HepG2 (cell line): ENCODE data around the gene MEF2A. TPM values are rescaled to one million over a fixed set of nuclear protein-coding genes. Genes with fewer than 3 reads are reported as not detected.

ENCODE experiments used
- FOXA1 ChIP-seq, 2 experiments: fragments of 450-650 bp in 1 of 2; sonication (generic) in 1 of 2; formaldehyde crosslinking in 1 of 2; IDR thresholded peaks; 2 replicates each; pipeline versions ENCODE4 v1.4.0 to v1.6.1; 2016 to 2020; ENCODE audit warnings: missing genetic modification reagents in 1 of 2
- GATAD2A ChIP-seq: IDR thresholded peaks from 2 replicates; pipeline ENCODE4 v1.6.1; 2016
- RXRB ChIP-seq: IDR thresholded peaks from 2 replicates; pipeline ENCODE4 v1.6.1; 2016; ENCODE audit warnings: borderline replicate concordance, missing genetic modification reagents, missing compliant biosample characterization
- SOX13 ChIP-seq, 3 experiments: fragments of 450-650 bp in 1 of 3; sonication (generic) in 1 of 3; formaldehyde crosslinking in 1 of 3; IDR thresholded peaks in 2 of 3; conservative IDR thresholded peaks in 1 of 3; 2 replicates each; pipeline versions ENCODE4 v1.5.0 to v1.6.1; 2016 to 2020; ENCODE audit warnings: antibody characterized with exemption in 1 of 3, mild to moderate bottlenecking in 1 of 3, missing compliant biosample characterization in 1 of 3, missing genetic modification reagents in 1 of 3, moderate library complexity in 1 of 3
- SOX6 ChIP-seq, 2 experiments: fragments of 450-650 bp in 1 of 2; sonication (generic) in 1 of 2; formaldehyde crosslinking in 1 of 2; IDR thresholded peaks; 2 replicates each; pipeline versions ENCODE4 v1.4.0 to v1.6.1; 2017 to 2020; ENCODE audit warnings: antibody characterized with exemption in 1 of 2, mild to moderate bottlenecking in 1 of 2, missing genetic modification reagents in 1 of 2
- ZNF17 ChIP-seq: sonication (generic); formaldehyde crosslinking; IDR thresholded peaks from 2 replicates; pipeline ENCODE4 v1.5.0; 2020; ENCODE audit warnings: mild to moderate bottlenecking, missing genetic modification reagents
- ZNF619 ChIP-seq: sonication (generic); formaldehyde crosslinking; IDR thresholded peaks from 2 replicates; pipeline ENCODE4 v1.4.0; 2020; ENCODE audit warnings: mild to moderate bottlenecking, missing genetic modification reagents
- ZNF660 ChIP-seq: sonication (generic); formaldehyde crosslinking; IDR thresholded peaks from 2 replicates; pipeline ENCODE4 v1.5.1; 2020; ENCODE audit warnings: mild to moderate bottlenecking, low read depth, missing genetic modification reagents, borderline replicate concordance
- polyA plus RNA-seq, 8 experiments: library from polyadenylated mRNA; depleted of rRNA in 3 of 8; stranded (reverse) in 7 of 8; unstranded in 1 of 8; fragments of >200 nt; fragmentation: Illumina TruSeq in 4 of 8; extraction: Trizol in 4 of 8; gene quantifications; 2 replicates each; pipeline versions ENCODE4 v1.2.1 to v1.2.3, GENCODE V29; 2011 to 2016; ENCODE audit warnings: low read depth in 4 of 8, missing spikeins in 1 of 8, mixed read lengths in 1 of 8; ENCODE audit not compliant: insufficient read depth in 1 of 8
- total RNA-seq, 5 experiments: library from RNA; depleted of rRNA; stranded (reverse); fragments of >200 nt; fragmentation: Illumina TruSeq; extraction: Trizol; gene quantifications; 2 replicates each; pipeline ENCODE4 v1.2.3, GENCODE V29; 2016; ENCODE audit warnings: low read depth in 1 of 5
- TF ChIP-seq, protein P1 (sequence below): IDR thresholded peaks from 2 replicates; pipeline ENCODE4 v1.4.0; 2020; ENCODE audit warnings: mild to moderate bottlenecking, missing genetic modification reagents
- TF ChIP-seq, protein P2 (sequence below), 2 experiments: sonication (generic) in 1 of 2; formaldehyde crosslinking in 1 of 2; IDR thresholded peaks; 2 replicates each; pipeline versions ENCODE4 v1.4.0 to v1.6.1; 2016 to 2020; ENCODE audit warnings: borderline replicate concordance in 1 of 2, low read depth in 1 of 2, mild to moderate bottlenecking in 1 of 2, missing genetic modification reagents in 1 of 2
- TF ChIP-seq, protein P3 (sequence below): IDR thresholded peaks from 2 replicates; pipeline ENCODE4 v1.6.1; 2016; ENCODE audit warnings: low read depth
- TF ChIP-seq, protein P4 (sequence below): sonication (generic); formaldehyde crosslinking; IDR thresholded peaks from 2 replicates; pipeline ENCODE4 v1.4.0; 2020; ENCODE audit warnings: missing genetic modification reagents
- TF ChIP-seq, protein P5 (sequence below): IDR thresholded peaks from 2 replicates; pipeline ENCODE4 v1.6.1; 2012; ENCODE audit warnings: low read depth, low read length, improper control_type of control experiment

The MEF2A gene
- total and polyA plus RNA-seq, 2 of the 13 experiments (the other 11 are each of a cell fraction or from before 2014, with no cell fraction given), result 15.2 to 24.4 TPM

DNA sequence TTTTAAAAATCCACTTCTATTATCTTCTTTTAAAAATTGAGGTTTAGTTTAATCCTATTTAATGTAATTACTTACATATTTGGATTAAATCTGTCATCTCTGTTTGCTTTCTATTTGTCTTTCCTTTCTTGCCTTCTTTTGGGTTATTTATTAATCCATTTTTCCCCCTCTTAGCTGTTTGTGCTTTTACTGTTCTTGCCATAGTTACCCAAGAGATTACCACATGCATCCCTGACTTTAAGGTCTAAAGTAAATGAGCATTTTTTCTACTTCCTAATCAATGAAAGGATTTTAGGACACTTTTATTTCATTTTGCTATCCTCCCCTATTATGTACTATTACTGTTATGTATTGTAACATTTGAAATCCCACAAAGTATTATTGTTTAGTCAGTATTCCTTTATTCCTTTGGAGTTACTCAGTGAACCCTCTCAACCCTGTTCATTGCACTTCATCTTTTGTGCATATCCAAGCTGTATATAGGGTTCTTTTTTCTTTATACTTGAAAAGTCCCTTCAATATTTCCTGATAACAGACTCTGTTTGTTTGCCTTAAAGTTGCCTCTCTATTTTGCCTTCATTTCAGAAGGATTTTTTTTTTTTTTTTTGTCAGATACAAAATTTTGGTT is 62.7 kb downstream of the MEF2A start (continued):
- TF ChIP-seq, protein P1, sequence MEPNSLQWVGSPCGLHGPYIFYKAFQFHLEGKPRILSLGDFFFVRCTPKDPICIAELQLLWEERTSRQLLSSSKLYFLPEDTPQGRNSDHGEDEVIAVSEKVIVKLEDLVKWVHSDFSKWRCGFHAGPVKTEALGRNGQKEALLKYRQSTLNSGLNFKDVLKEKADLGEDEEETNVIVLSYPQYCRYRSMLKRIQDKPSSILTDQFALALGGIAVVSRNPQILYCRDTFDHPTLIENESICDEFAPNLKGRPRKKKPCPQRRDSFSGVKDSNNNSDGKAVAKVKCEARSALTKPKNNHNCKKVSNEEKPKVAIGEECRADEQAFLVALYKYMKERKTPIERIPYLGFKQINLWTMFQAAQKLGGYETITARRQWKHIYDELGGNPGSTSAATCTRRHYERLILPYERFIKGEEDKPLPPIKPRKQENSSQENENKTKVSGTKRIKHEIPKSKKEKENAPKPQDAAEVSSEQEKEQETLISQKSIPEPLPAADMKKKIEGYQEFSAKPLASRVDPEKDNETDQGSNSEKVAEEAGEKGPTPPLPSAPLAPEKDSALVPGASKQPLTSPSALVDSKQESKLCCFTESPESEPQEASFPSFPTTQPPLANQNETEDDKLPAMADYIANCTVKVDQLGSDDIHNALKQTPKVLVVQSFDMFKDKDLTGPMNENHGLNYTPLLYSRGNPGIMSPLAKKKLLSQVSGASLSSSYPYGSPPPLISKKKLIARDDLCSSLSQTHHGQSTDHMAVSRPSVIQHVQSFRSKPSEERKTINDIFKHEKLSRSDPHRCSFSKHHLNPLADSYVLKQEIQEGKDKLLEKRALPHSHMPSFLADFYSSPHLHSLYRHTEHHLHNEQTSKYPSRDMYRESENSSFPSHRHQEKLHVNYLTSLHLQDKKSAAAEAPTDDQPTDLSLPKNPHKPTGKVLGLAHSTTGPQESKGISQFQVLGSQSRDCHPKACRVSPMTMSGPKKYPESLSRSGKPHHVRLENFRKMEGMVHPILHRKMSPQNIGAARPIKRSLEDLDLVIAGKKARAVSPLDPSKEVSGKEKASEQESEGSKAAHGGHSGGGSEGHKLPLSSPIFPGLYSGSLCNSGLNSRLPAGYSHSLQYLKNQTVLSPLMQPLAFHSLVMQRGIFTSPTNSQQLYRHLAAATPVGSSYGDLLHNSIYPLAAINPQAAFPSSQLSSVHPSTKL (CRISPR knock-in tag), result peak; percentile 64; the same call in 1 of the 2 replicates
- no peak for TF ChIP-seq SOX6 (IDR thresholded peaks at IDR 0.05)
- peak; percentile 10; the same call in 1 of the 2 replicates for TF ChIP-seq SOX6 (CRISPR knock-in tag; IDR thresholded peaks at IDR 0.05)
- no peak for TF ChIP-seq SOX13 (IDR thresholded peaks at IDR 0.05)
- peak in 1 of 2 experiments; percentile 69; a peak in 2 of 4 replicates for TF ChIP-seq SOX13 (CRISPR knock-in tag; conservative IDR thresholded peaks at IDR 0.05 in 1 of 2, IDR thresholded peaks at IDR 0.05 in 1 of 2)
- TF ChIP-seq ZNF17 (CRISPR knock-in tag), result no peak
- TF ChIP-seq FOXA1 (IDR thresholded peaks at IDR 0.05), result no peak
- TF ChIP-seq FOXA1 (CRISPR knock-in tag; IDR thresholded peaks at IDR 0.05), result peak; percentile 14; the same call in 1 of the 2 replicates
- peak; percentile 83 for TF ChIP-seq GATAD2A (CRISPR knock-in tag)
- no peak for TF ChIP-seq ZNF660 (CRISPR knock-in tag)
- TF ChIP-seq, protein P2, sequence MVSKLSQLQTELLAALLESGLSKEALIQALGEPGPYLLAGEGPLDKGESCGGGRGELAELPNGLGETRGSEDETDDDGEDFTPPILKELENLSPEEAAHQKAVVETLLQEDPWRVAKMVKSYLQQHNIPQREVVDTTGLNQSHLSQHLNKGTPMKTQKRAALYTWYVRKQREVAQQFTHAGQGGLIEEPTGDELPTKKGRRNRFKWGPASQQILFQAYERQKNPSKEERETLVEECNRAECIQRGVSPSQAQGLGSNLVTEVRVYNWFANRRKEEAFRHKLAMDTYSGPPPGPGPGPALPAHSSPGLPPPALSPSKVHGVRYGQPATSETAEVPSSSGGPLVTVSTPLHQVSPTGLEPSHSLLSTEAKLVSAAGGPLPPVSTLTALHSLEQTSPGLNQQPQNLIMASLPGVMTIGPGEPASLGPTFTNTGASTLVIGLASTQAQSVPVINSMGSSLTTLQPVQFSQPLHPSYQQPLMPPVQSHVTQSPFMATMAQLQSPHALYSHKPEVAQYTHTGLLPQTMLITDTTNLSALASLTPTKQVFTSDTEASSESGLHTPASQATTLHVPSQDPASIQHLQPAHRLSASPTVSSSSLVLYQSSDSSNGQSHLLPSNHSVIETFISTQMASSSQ (IDR thresholded peaks at IDR 0.05; ENCODE audit: low read depth), result peak; percentile 82
- TF ChIP-seq, protein P2 (CRISPR knock-in tag; IDR thresholded peaks at IDR 0.05; ENCODE audit: borderline replicate concordance), result peak; percentile 48; the same call in 1 of the 2 replicates
- TF ChIP-seq, protein P3, sequence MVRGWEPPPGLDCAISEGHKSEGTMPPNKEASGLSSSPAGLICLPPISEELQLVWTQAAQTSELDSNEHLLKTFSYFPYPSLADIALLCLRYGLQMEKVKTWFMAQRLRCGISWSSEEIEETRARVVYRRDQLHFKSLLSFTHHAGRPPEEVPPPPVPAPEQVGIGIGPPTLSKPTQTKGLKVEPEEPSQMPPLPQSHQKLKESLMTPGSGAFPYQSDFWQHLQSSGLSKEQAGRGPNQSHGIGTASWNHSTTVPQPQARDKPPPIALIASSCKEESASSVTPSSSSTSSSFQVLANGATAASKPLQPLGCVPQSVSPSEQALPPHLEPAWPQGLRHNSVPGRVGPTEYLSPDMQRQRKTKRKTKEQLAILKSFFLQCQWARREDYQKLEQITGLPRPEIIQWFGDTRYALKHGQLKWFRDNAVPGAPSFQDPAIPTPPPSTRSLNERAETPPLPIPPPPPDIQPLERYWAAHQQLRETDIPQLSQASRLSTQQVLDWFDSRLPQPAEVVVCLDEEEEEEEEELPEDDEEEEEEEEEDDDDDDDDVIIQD (CRISPR knock-in tag), result peak; percentile 44; the same call in 1 of the 2 replicates
- TF ChIP-seq, protein P4, sequence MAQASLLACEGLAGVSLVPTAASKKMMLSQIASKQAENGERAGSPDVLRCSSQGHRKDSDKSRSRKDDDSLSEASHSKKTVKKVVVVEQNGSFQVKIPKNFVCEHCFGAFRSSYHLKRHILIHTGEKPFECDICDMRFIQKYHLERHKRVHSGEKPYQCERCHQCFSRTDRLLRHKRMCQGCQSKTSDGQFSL, result no peak
- TF ChIP-seq, protein P5, sequence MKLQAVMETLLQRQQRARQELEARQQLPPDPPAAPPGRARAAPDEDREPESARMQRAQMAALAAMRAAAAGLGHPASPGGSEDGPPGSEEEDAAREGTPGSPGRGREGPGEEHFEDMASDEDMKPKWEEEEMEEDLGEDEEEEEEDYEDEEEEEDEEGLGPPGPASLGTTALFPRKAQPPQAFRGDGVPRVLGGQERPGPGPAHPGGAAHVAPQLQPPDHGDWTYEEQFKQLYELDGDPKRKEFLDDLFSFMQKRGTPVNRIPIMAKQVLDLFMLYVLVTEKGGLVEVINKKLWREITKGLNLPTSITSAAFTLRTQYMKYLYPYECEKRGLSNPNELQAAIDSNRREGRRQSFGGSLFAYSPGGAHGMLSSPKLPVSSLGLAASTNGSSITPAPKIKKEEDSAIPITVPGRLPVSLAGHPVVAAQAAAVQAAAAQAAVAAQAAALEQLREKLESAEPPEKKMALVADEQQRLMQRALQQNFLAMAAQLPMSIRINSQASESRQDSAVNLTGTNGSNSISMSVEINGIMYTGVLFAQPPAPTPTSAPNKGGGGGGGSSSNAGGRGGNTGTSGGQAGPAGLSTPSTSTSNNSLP, result peak; percentile 28; the same call in 1 of the 2 replicates
- TF ChIP-seq ZNF619 (CRISPR knock-in tag), result no peak
- TF ChIP-seq RXRB (CRISPR knock-in tag), result peak; percentile 28; the same call in 1 of the 2 replicates
